Measurements from ENCODE around the gene EVC. TPM values are rescaled to one million over a fixed set of nuclear protein-coding genes. Genes with fewer than 3 reads are reported as not detected.

EVC gene
- total and polyA plus RNA-seq, 9 donors = 16.4 to 63.5 (median 47.6) TPM

DNA sequence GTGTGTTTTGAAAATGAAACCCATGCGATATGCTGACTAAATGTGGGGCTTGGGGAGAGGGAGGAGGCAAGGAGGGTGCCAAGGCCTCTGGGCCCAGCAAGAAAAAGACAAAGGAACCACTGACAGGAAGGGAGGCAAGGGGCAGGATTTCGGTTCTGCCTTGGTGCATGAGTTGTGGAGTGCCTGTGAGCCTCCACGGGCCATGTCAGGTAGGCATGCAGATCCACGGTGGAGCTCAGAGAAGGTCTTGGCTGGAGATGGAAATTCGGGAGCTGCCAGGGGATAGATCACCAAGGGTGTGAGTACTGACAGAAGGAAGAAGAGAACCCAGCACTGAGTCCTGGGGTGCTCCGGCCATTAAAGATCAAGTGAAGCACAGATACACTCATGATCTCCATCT lies 6.7 kb upstream of the EVC start:
- Histone ChIP-seq H3K27ac (no peak overlapping the region), H3K36me3 (no peaks in the 10 kb centered on the region), H3K4me1 (ENCODE audit: insufficient read depth) (peaks cover 13% of the 10 kb centered on the region), H3K4me3 (no peak overlapping the region), H3K27me3 (no peaks in the 10 kb centered on the region), H3K9me3 (no peaks in the 10 kb centered on the region)
- TF ChIP-seq POLR2A (IDR thresholded peaks at IDR 0.05) (no peak), EP300 (IDR thresholded peaks at IDR 0.05) (no peak), CTCF (IDR thresholded peaks at IDR 0.05) (no peak)
- no peak for DNase-seq
- intact Hi-C loops (cut with DNase I) = no loop called here
- whole genome bisulfite sequencing, 3 donors = 88 to 98% (median 88%) methylated on average over 6 of the region's 6 CpGs

DNA sequence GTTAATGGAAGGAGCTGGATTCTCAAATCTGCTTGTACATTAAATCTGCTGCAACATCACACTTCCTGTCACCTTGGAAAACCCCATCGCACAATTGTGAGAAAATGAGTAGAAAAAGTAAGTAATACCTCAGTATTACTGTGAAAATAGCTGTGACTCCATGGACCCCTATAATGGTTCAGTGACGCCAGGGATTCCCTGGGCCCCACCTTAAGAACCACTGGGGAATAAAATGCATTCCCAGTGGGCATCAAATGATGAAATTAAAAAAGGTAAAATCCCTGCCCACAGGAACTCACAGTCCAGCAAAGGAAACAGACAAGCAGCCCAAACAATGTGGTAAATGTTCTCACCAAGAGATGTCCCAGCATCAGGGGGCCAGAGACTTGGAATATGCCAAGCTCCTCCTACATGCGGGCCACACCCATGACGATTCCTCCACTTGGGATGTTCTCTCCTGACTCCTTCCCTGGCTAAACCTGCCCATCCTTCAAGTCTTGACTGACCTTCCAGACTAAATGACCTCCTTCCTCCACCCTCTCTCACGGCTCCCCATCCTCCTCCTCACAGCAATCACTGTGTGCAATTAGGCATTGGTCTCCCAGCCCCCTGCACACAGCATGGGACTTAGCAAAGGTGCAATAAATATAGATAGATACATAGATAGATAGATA lies 5.2 kb upstream of the EVC start:
- no peaks in the 10 kb centered on the region for H3K36me3 ChIP-seq
- H3K4me1 ChIP-seq (ENCODE audit: insufficient read depth) = peaks cover 15% of the 10 kb centered on the region
- TF ChIP-seq CTCF (IDR thresholded peaks at IDR 0.05) (no peak), POLR2A (IDR thresholded peaks at IDR 0.05) (no peak), EP300 (IDR thresholded peaks at IDR 0.05) (no peak)
- H3K27ac ChIP-seq = no peak overlapping the region
- intact Hi-C loops (cut with DNase I) = no loop called here
- peak; percentile 12 to 70 (median 36) for DNase-seq
- WGBS, 3 donors = 48 to 52% (median 51%) methylated on average over 5 of the region's 5 CpGs
- H3K4me3 ChIP-seq = no peak overlapping the region
- no peaks in the 10 kb centered on the region for H3K27me3 ChIP-seq
- H3K9me3 ChIP-seq = no peaks in the 10 kb centered on the region

DNA sequence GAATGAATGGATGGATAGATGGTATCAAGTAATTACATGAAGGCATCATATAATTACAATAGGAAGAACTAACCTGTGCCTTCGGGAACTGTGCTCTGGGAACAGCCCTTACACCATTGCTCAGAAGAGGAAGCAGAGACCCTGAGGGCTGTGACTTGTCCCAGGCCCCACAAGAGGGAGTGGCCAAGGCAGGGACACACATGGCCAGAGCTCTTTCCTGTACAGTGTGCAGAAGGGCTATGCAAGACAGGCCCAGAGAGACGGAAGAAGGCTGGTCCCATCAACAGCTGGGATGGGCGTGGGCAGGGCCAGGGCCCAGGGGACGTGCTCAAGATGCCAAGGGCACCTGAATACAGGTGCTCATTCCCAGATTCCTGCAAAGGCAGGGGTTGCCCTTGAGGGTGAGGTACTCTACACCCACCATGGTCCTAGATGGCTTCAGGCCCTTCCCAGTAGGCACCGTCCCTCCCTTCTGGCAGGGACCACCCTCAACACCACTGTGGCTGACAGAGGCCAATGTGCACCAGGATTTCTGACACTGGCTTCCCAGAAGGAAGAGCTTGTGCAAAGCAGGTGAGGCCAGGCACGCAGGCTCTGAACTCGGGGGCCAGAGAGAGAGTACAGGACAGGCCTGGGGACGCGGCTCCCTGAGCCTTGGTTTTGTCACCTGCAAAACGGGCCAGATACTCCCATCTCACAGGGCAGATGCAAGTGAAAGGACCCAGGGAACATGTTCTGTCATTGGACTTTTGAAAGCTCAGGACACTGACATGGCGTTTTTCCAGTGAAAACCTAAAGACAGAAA lies 4.3 kb upstream of the EVC start:
- WGBS, 3 donors = 95 to 96% (median 95%) methylated on average over 11 of the region's 11 CpGs
- TF ChIP-seq POLR2A (IDR thresholded peaks at IDR 0.05) (no peak), CTCF (IDR thresholded peaks at IDR 0.05) (no peak), EP300 (IDR thresholded peaks at IDR 0.05) (no peak)
- intact Hi-C loops (cut with DNase I) = no loop called here
- Histone ChIP-seq H3K27ac (peak overlapping the region; percentile 1 to 11), H3K27me3 (no peaks in the 10 kb centered on the region), H3K36me3 (no peaks in the 10 kb centered on the region), H3K9me3 (no peaks in the 10 kb centered on the region), H3K4me1 (ENCODE audit: insufficient read depth) (peaks cover 15% of the 10 kb centered on the region), H3K4me3 (no peak overlapping the region)
- no peak for DNase-seq

- H3K27ac ChIP-seq = peak overlapping the region in 1 of 2 donors; percentile 16
- no peak for TF ChIP-seq CTCF (IDR thresholded peaks at IDR 0.05)
- no peak for TF ChIP-seq POLR2A (IDR thresholded peaks at IDR 0.05)
- no peak for TF ChIP-seq EP300 (IDR thresholded peaks at IDR 0.05)
- H3K4me3 ChIP-seq = peak overlapping the region; percentile 84
- 43 to 47% (median 47%) methylated on average over 5 of the region's 5 CpGs for WGBS, 3 donors
- no peaks in the 10 kb centered on the region for H3K9me3 ChIP-seq
- intact Hi-C loops (cut with DNase I) = no loop called here
- peaks cover 20% of the 10 kb centered on the region for H3K4me1 ChIP-seq (ENCODE audit: insufficient read depth)
- H3K27me3 ChIP-seq = no peaks in the 10 kb centered on the region
- DNase-seq = no peak
- no peaks in the 10 kb centered on the region for H3K36me3 ChIP-seq
These were observed 3.6 kb upstream of the EVC start for GRCh38 chr4:5707366-5707765.
